HCT116 (cell line): ENCODE data around the gene VAMP7. TPM values are rescaled to one million over a fixed set of nuclear protein-coding genes. Genes with fewer than 3 reads are reported as not detected.

Source experiments
- ATAC-seq: fragments of 200-7000 bp; cut with Tn5 transposase; 2 replicates; pipeline ENCODE4 v1.9.1; 2020; ENCODE audit warnings: mild to moderate bottlenecking, moderate library complexity
- BruUV-seq: library from RNA; stranded (reverse); fragments of 400-500 nt; replicated peaks from 2 replicates; lab custom pipeline; 2021; lab: Mats Ljungman, UMichigan
- CTCF ChIA-PET: fragments of 300-600 bp; sonication (Branson Sonifier 250); formaldehyde crosslinking; loops from one replicate; lab custom pipeline; 2021; ENCODE audit warnings: antibody characterized with exemption; lab: Charles Lee
- POLR2A ChIA-PET: fragments of 300-600, 350-600 bp; sonication (Branson Sonifier 250); formaldehyde crosslinking; loops from one replicate; lab custom pipeline; 2021; ENCODE audit warnings: antibody characterized with exemption; lab: Charles Lee
- RAD21 ChIA-PET, 2 experiments: fragments of 300-600 bp; sonication (Branson Sonifier 250); formaldehyde crosslinking; loops; one replicate each; lab custom pipeline; 2023; ENCODE audit warnings: low total read pairs in 2 of 2; ENCODE audit not compliant: uncharacterized antibody in 2 of 2, unreplicated experiment in 2 of 2, low non-redundant PET in 1 of 2; lab: Charles Lee
- DNase-seq: peaks from one replicate; pipeline ENCODE4 v3.0.0-alpha.2; 2010; ENCODE audit warnings: low read depth, low spot score
- H2AFZ ChIP-seq: fragments of 200-600 bp; shearing (Covaris generic), sonication (generic); 2 replicates; pipeline ENCODE4 v1.6.1; 2017; ENCODE audit warnings: low read depth, mixed run types, mixed read lengths, antibody characterized with exemption, low read length; ENCODE audit not compliant: poor library complexity, severe bottlenecking
- H3K27ac ChIP-seq: 2 replicates; pipeline ENCODE4 v1.5.1; 2012; ENCODE audit warnings: low read depth, low read length
- H3K27me3 ChIP-seq: fragments of 200-600 bp; sonication (generic); 2 replicates; pipeline ENCODE4 v1.6.1; 2016; ENCODE audit warnings: mixed run types, low read length, mixed read lengths; ENCODE audit not compliant: insufficient read depth
- H3K36me3 ChIP-seq, 2 experiments: fragments of 200-500 bp in 1 of 2; fragments of 200-600 bp in 1 of 2; sonication (Bioruptor generic) in 1 of 2; sonication (generic) in 1 of 2; 2 replicates each; pipeline versions ENCODE4 v1.5.1 to v1.6.1; 2014 to 2016; ENCODE audit warnings: low read length in 2 of 2, inconsistent platforms in 1 of 2, mixed read lengths in 1 of 2, mixed run types in 1 of 2; ENCODE audit not compliant: insufficient read depth in 2 of 2, control insufficient read depth in 1 of 2
- H3K4me1 ChIP-seq, 2 experiments: fragments of 200-600 bp in 1 of 2; sonication (generic) in 1 of 2; 2 replicates each; pipeline versions ENCODE4 v1.5.1 to v1.6.1; 2012 to 2017; ENCODE audit warnings: low read length in 2 of 2, inconsistent platforms in 1 of 2, mild to moderate bottlenecking in 1 of 2, mixed read lengths in 1 of 2, mixed run types in 1 of 2, moderate library complexity in 1 of 2; ENCODE audit not compliant: insufficient read depth in 2 of 2, control insufficient read depth in 1 of 2
- H3K4me2 ChIP-seq: fragments of 200-600 bp; sonication (generic); 2 replicates; pipeline ENCODE4 v1.6.1; 2017; ENCODE audit warnings: mixed run types, low read length, mixed read lengths
- H3K4me3 ChIP-seq, 2 experiments: fragments of 200-600 bp in 1 of 2; sonication (generic) in 1 of 2; replicated peaks in 1 of 2; 2 replicates each; pipeline ENCODE4 v1.5.1; 2011 to 2016; ENCODE audit warnings: low read length in 2 of 2, control low read depth in 1 of 2, low read depth in 1 of 2, mild to moderate bottlenecking in 1 of 2, mixed read lengths in 1 of 2, mixed run types in 1 of 2
- H3K79me2 ChIP-seq: fragments of 200-600 bp; sonication (generic); 2 replicates; pipeline ENCODE4 v1.6.1; 2017; ENCODE audit warnings: mild to moderate bottlenecking, mixed run types, low read length, moderate library complexity, mixed read lengths; ENCODE audit not compliant: insufficient read depth
- H3K9ac ChIP-seq: fragments of 200-600 bp; sonication (generic); 2 replicates; pipeline ENCODE4 v1.6.1; 2016; ENCODE audit warnings: low read length, mixed read lengths
- H3K9me2 ChIP-seq: fragments of 200-600 bp; sonication (generic), shearing (Covaris generic); 2 replicates; pipeline ENCODE4 v1.6.1; 2017; ENCODE audit warnings: mixed run types, mild to moderate bottlenecking, moderate library complexity; ENCODE audit not compliant: insufficient read depth
- H3K9me3 ChIP-seq, 2 experiments: fragments of 200-500 bp in 1 of 2; fragments of 200-600 bp in 1 of 2; sonication (Bioruptor generic) in 1 of 2; sonication (generic) in 1 of 2; 2 replicates each; pipeline ENCODE4 v1.6.1; 2014 to 2017; ENCODE audit warnings: low read length in 2 of 2, mixed read lengths in 2 of 2, inconsistent platforms in 1 of 2, low read depth in 1 of 2, mild to moderate bottlenecking in 1 of 2, mixed run types in 1 of 2, moderate library complexity in 1 of 2; ENCODE audit not compliant: control insufficient read depth in 1 of 2, insufficient read depth in 1 of 2
- H4K20me1 ChIP-seq: fragments of 200-600 bp; sonication (generic), shearing (Covaris generic); 2 replicates; pipeline ENCODE4 v1.6.1; 2017; ENCODE audit warnings: mixed run types, mild to moderate bottlenecking, moderate library complexity; ENCODE audit not compliant: insufficient read depth
- CBX3 ChIP-seq: IDR thresholded peaks from 2 replicates; pipeline ENCODE4 v1.6.1; 2012; ENCODE audit warnings: low read depth
- CEBPB ChIP-seq: IDR thresholded peaks from 2 replicates; pipeline ENCODE4 v1.6.1; 2012; ENCODE audit warnings: low read depth
- EGR1 ChIP-seq: IDR thresholded peaks from 2 replicates; pipeline ENCODE4 v1.6.1; 2012; ENCODE audit warnings: low read depth
- ELF1 ChIP-seq: IDR thresholded peaks from 2 replicates; pipeline ENCODE4 v1.6.1; 2012; ENCODE audit warnings: low read depth, borderline replicate concordance
- EZH2 ChIP-seq: fragments of 200-600 bp; sonication (generic); IDR thresholded peaks from 2 replicates; pipeline ENCODE4 v1.6.1; 2017; ENCODE audit warnings: antibody characterized with exemption, mixed run types
- EZH2phosphoT487 ChIP-seq: fragments of 200-600 bp; IDR thresholded peaks from 2 replicates; pipeline ENCODE4 v1.6.1; 2018; ENCODE audit warnings: antibody characterized with exemption, borderline replicate concordance
- FOSL1 ChIP-seq: IDR thresholded peaks from 2 replicates; pipeline ENCODE4 v1.6.1; 2012; ENCODE audit warnings: low read depth
- JUND ChIP-seq: IDR thresholded peaks from 2 replicates; pipeline ENCODE4 v1.6.1; 2012
- MAX ChIP-seq: IDR thresholded peaks from 2 replicates; pipeline ENCODE4 v1.6.1; 2012
- POLR2A ChIP-seq: IDR thresholded peaks from 2 replicates; pipeline ENCODE4 v1.7.0; 2011; ENCODE audit warnings: borderline replicate concordance; ENCODE audit not compliant: insufficient read depth, insufficient read length; ENCODE audit errors: extremely low read depth
- RAD21 ChIP-seq: IDR thresholded peaks from 2 replicates; pipeline ENCODE4 v1.6.1; 2012; ENCODE audit warnings: low read depth, mild to moderate bottlenecking
- SIN3A ChIP-seq: IDR thresholded peaks from 2 replicates; pipeline ENCODE4 v1.6.1; 2012; ENCODE audit warnings: low read depth
- SP1 ChIP-seq: IDR thresholded peaks from 2 replicates; pipeline ENCODE4 v1.6.1; 2012; ENCODE audit warnings: low read depth
- SRF ChIP-seq: IDR thresholded peaks from 2 replicates; pipeline ENCODE4 v1.6.1; 2012; ENCODE audit warnings: low read depth
- TCF7L2 ChIP-seq: IDR thresholded peaks from 2 replicates; pipeline ENCODE4 v1.7.0; 2011; ENCODE audit warnings: borderline replicate concordance, inconsistent platforms; ENCODE audit not compliant: insufficient read depth, insufficient read length; ENCODE audit errors: extremely low read depth
- YY1 ChIP-seq: IDR thresholded peaks from 2 replicates; pipeline ENCODE4 v1.6.1; 2011; ENCODE audit warnings: low read length, low read depth, moderate library complexity, mild to moderate bottlenecking; ENCODE audit not compliant: insufficient replicate concordance; ENCODE audit errors: extremely low read depth
- ZBTB33 ChIP-seq: IDR thresholded peaks from 2 replicates; pipeline ENCODE4 v1.6.1; 2011; ENCODE audit warnings: mild to moderate bottlenecking, low read length, moderate library complexity; ENCODE audit not compliant: insufficient replicate concordance; ENCODE audit errors: extremely low read depth
- intact Hi-C: fragments of 100-400 bp; cut with micrococcal nuclease; formaldehyde crosslinking; loops from 2 replicates; pipeline ENCODE4 v1.10.0; 2022
- total RNA-seq: library from RNA; stranded (reverse); gene quantifications from one replicate; pipeline ENCODE4 v1.2.1, GENCODE V29; 2021; ENCODE audit not compliant: unreplicated experiment
- TF ChIP-seq, protein P1 (sequence below), 3 experiments: fragments of 200-600 bp in 1 of 3; sonication (generic) in 1 of 3; IDR thresholded peaks in 2 of 3; conservative IDR thresholded peaks in 1 of 3; 2 replicates each; pipeline ENCODE4 v1.5.1; 2012 to 2017; ENCODE audit warnings: low read depth in 2 of 3, low read length in 2 of 3, antibody characterized with exemption in 1 of 3, borderline replicate concordance in 1 of 3, control low read depth in 1 of 3, mild to moderate bottlenecking in 1 of 3, mixed read lengths in 1 of 3, mixed run types in 1 of 3, moderate library complexity in 1 of 3; ENCODE audit not compliant: insufficient read depth in 1 of 3
- TF ChIP-seq, protein P2 (sequence below): IDR thresholded peaks from 2 replicates; pipeline ENCODE4 v1.6.1; 2012; ENCODE audit warnings: low read depth
- TF ChIP-seq, protein P3 (sequence below): IDR thresholded peaks from 2 replicates; pipeline ENCODE4 v1.6.1; 2012

VAMP7 gene
- total RNA-seq, 1 experiment from 2014 or later: 32.8 TPM

DNA sequence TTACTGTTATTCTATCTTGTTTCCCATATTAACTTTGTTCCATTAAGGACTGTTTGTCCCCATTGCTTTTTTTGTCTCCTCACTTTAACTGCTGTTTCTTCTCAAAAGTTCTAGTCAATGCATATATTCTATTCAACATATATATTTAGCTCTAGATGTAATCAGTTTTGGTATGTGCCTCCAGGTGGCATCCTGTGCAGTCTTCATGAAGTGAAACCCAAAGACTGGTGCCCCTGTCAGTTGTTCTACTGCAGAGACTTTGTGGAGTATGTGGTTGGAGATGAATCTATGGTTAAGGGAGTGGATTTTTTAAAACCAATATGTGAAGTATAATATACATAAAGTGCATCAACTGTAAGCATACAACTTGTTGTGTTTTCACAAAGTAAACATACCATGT, 57.0 kb downstream of the VAMP7 start:
- TF ChIP-seq ELF1 (no peak), CEBPB (no peak), YY1 (no peak), POLR2A (no peak), ZBTB33 (no peak), EGR1 (no peak), SRF (no peak), EZH2 (no peak), EZH2phosphoT487 (no peak), SP1 (no peak), JUND (no peak), FOSL1 (no peak), MAX (no peak), CBX3 (no peak), TCF7L2 (no peak), RAD21 (no peak), SIN3A (no peak)
- TF ChIP-seq, protein P1, sequence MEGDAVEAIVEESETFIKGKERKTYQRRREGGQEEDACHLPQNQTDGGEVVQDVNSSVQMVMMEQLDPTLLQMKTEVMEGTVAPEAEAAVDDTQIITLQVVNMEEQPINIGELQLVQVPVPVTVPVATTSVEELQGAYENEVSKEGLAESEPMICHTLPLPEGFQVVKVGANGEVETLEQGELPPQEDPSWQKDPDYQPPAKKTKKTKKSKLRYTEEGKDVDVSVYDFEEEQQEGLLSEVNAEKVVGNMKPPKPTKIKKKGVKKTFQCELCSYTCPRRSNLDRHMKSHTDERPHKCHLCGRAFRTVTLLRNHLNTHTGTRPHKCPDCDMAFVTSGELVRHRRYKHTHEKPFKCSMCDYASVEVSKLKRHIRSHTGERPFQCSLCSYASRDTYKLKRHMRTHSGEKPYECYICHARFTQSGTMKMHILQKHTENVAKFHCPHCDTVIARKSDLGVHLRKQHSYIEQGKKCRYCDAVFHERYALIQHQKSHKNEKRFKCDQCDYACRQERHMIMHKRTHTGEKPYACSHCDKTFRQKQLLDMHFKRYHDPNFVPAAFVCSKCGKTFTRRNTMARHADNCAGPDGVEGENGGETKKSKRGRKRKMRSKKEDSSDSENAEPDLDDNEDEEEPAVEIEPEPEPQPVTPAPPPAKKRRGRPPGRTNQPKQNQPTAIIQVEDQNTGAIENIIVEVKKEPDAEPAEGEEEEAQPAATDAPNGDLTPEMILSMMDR (IDR thresholded peaks at IDR 0.05 in 2 of 3, conservative IDR thresholded peaks at IDR 0.05 in 1 of 3; ENCODE audit: borderline replicate concordance in 1 of 3, insufficient read depth in 1 of 3, low read depth in 2 of 3, low read length in 2 of 3): no peak
- TF ChIP-seq, protein P2, sequence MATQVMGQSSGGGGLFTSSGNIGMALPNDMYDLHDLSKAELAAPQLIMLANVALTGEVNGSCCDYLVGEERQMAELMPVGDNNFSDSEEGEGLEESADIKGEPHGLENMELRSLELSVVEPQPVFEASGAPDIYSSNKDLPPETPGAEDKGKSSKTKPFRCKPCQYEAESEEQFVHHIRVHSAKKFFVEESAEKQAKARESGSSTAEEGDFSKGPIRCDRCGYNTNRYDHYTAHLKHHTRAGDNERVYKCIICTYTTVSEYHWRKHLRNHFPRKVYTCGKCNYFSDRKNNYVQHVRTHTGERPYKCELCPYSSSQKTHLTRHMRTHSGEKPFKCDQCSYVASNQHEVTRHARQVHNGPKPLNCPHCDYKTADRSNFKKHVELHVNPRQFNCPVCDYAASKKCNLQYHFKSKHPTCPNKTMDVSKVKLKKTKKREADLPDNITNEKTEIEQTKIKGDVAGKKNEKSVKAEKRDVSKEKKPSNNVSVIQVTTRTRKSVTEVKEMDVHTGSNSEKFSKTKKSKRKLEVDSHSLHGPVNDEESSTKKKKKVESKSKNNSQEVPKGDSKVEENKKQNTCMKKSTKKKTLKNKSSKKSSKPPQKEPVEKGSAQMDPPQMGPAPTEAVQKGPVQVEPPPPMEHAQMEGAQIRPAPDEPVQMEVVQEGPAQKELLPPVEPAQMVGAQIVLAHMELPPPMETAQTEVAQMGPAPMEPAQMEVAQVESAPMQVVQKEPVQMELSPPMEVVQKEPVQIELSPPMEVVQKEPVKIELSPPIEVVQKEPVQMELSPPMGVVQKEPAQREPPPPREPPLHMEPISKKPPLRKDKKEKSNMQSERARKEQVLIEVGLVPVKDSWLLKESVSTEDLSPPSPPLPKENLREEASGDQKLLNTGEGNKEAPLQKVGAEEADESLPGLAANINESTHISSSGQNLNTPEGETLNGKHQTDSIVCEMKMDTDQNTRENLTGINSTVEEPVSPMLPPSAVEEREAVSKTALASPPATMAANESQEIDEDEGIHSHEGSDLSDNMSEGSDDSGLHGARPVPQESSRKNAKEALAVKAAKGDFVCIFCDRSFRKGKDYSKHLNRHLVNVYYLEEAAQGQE: no peak
- TF ChIP-seq, protein P3, sequence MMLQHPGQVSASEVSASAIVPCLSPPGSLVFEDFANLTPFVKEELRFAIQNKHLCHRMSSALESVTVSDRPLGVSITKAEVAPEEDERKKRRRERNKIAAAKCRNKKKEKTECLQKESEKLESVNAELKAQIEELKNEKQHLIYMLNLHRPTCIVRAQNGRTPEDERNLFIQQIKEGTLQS: no peak
- H3K4me1 ChIP-seq: no peaks in the 10 kb centered on the region
- H3K4me2 ChIP-seq: no peak overlapping the region
- no peaks in the 10 kb centered on the region for H3K27me3 ChIP-seq
- no peak overlapping the region for H3K9ac ChIP-seq
- POLR2A ChIA-PET: no interaction called here
- intact Hi-C loops: no loop called here
- H2AFZ ChIP-seq: no peak overlapping the region
- CTCF ChIA-PET: no interaction called here
- BruUV-seq: no TSS peak
- no peaks in the 10 kb centered on the region for H4K20me1 ChIP-seq
- no peaks in the 10 kb centered on the region; a peak in 1 of 4 replicates for H3K36me3 ChIP-seq
- H3K9me3 ChIP-seq: no peaks in the 10 kb centered on the region
- H3K27ac ChIP-seq: no peak overlapping the region
- RAD21 ChIA-PET: no interaction called here
- H3K4me3 ChIP-seq: no peak overlapping the region
- no peak for ATAC-seq
- no peak for DNase-seq
- no peaks in the 10 kb centered on the region for H3K79me2 ChIP-seq
- H3K9me2 ChIP-seq: no peaks in the 10 kb centered on the region
